GM19099 (cell line): ENCODE data around the gene SECISBP2.

Experiments
- POLR2A ChIP-seq: IDR thresholded peaks from 3 replicates; pipeline ENCODE4 v1.6.1; 2011; ENCODE audit warnings: low read depth; ENCODE audit not compliant: insufficient read length; ENCODE audit errors: extremely low read depth

Gene SECISBP2

GRCh38 chr9:89380437-89381307, 62.4 kb downstream of the SECISBP2 start:
- no peak for TF ChIP-seq POLR2A

DNA sequence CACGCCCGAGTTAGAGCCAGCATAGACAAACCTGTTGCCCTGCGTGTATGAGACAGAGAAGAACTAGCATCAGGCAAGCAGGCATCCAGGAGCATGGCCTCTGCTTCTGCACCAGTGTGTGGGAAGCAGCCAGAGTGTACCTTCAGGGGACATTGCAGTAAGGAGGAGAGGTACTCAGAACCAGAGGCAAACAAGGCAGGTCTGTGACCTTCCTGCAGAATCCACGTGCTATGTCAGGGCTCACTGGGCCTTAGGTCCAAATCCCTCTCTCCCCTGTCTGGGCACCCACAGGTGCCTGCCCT, 63.0 kb downstream of the SECISBP2 start:
- peak; percentile 19 for TF ChIP-seq POLR2A

DNA sequence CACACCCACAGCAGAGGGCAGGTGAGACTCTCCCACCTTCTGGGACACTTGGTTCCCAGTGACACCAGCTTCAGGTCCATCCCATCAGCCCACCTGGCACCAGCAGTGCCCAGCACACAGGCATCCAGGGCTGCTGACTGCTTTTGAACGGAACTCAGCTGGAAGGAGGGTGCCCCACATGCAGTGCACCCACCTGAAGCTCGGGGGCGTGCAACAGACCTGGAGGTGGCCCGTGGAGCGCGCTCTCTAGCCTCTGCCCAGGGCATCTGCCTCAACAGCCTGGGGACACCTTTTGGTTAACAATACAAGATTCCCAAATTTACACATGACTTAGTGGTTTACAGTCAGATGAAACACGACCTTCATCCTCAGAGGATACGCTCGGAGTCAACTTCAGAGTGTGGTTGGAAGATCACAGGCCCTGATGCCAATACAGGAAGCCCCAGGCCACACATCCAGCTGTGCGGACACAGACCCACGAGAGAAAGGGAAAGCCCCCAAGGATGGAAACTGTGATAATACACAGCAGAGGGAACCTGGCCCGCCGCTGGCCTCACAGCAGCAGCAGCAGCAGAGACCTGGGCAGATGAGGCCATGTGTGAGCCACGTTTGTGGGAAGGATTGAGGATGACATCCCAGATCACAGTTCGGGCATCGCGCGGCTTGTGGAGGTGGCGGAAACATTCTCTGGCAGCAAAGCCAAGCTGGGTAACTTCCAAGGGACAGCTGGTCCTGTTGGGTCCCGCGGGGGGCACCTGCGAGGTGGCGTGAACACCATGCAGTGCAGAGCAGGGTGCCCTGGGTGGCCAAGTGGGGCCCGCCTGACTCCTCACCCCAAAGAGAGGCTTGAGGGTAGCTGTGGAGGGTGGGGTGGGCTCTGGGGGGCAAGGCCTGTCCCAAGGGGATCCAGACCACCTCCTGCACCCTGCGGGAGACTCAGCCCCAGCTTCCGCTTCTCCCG, 64.0 kb downstream of the SECISBP2 start:
- TF ChIP-seq POLR2A, result no peak

DNA sequence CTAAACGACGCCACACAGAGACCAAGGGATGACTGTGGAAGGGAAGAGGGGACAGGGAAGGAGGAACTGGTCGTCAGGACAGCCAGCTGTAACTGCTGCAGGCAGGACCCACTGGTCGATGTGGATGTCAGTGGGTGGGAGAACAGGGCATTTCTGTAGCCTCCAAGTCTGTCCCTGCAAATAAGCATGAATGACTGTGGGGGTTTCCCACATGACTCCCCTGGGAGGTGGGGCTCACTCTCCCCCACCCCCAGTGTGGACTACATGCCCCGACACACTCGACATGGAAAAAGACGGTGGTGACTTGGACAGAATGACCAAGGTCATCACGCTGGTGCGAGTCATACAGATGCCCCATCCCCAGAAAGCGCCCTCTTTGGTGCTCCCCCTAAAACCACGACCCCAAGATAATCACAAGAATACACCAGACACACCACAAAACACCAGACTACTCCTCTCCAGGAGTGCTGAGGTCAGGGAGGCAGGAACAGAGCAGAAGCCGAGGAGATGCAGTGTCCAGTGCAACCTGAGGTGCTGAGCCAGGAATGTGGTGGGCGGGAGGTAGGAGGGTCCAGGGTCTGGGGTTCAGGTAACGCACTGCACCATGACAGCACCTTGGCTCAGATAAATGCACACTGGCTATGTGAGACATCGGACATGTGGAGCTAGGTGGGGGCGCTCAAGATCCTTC, 64.9 kb downstream of the SECISBP2 start:
- TF ChIP-seq POLR2A, result no peak

GRCh38 chr9:89383721-89384300, 65.5 kb downstream of the SECISBP2 start:
- no peak for TF ChIP-seq POLR2A

DNA sequence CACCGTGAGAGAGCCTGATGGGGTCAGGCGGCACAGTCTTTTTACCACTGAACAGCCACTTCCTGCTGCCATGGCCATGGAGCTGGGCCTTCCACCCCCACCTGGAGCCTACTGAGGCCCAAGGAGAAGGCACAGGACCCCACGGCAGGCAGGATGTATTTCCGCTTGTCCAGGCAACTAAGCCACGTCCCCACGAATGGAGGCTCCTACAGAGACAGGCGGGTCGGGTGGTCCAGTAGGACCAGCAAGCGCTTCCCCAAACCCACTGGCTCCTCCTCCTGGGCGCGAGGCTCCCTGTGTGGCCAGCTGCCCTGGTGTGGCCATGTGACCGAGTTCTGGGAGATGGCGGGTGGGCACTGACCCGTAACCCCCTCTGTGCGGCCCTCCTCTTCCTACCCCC, 66.5 kb downstream of the SECISBP2 start:
- no peak for TF ChIP-seq POLR2A

DNA sequence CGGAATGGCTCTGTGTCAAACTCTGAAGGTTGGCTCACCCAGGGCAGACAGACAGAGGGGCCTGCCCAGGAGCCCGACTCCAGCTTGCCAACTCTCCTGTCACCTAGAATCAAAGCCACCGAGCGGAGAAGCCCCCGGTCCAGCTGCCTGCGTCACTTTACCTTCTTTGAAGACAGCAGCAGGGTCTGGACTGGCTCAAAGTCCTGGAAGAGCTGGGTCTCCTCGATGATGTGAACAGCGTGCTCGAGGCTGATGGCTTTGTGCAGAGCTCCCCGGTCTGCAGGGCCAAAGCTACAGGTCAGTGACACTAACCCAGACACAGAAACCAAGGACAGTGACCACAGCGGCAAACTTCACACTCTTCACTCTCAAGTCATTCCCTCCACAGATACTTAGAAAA, 67.9 kb downstream of the SECISBP2 start:
- TF ChIP-seq POLR2A, result no peak

- TF ChIP-seq POLR2A, result no peak
Measured at GRCh38 chr9:89386797-89387196, 68.5 kb downstream of the SECISBP2 start.

DNA sequence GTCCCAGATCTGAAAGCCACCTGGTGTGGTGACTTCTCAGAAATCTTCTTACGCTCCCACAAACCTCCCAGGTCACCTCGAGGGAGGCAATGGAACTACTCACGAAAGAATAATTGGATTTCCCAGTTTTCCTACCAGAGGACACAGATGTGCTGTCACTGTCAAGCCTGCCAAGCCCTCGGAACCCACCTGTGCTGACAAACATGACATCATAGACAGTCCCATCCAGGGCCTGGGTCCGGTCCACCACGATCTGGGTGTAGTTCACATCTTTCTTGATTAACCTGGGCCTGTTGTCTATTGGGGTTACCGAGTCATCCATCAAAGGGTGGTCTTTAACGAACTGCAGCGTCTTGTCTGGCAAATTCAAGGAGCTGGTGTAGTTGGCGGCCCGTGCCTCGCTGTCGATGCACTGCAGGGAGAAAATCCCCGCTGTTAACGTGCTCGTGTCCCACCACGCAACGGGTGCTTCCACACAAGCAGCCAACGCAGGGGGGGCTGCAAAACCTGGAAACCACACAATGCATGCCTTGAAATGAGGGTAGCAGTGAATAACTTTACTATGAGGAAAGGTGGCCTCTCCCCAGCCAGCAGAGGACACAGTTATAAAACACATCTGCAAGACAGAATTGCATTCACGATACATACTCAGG, 69.0 kb downstream of the SECISBP2 start:
- TF ChIP-seq POLR2A, result no peak

DNA sequence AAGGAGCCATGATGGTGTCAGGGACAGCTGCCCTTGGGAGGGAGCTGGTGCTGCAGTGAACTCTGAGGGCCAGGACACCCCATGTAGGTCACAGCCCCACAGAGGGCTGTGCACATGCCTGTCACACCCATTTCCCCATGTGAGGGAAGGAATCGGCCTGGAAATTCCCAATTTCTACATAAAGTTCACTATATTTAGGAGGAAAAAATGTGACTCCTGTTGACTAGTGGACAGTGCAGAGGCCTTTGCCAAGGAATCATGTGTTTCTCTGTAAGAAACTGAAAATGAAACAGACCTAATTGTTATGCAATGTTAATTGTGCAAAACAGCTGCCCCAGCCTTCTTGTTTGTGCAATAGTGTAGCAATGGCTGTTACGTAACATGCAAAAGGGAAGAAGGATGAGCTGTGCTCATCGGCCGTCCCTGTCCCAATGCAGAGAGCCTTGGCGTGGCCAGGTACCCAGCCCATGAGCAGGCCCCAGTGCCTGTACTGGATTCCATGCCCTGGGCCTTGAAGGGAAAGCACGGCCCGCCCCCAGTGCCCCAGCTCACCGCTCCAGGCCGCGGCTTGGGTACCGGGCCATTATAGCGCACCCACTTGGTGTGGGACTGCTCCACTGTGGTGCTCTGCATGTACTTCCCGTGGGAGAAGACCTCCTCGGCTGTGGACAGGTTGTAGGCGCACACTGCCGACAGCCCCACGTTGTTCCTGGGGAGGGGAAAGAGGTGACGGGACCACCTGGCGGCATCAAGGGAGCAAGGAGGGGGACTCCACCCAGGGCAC, 70.0 kb downstream of the SECISBP2 start:
- no peak for TF ChIP-seq POLR2A

DNA sequence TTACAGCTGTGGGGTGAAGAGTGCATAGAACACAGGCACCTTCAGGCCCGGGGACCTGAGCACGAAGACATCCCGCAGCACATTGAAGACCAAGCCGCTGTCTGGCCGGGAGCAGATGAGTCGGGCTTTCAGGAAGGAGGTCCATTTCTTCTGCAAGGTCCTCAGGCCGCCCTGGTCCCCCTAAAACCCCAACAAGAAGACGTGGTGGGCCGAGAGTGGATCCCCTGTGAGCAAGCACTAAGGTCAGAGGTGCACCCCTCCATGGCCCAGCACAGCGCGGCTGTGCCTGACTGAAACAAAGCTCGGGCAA, 70.5 kb downstream of the SECISBP2 start:
- TF ChIP-seq POLR2A, result no peak

- TF ChIP-seq POLR2A, result no peak
Measured at GRCh38 chr9:89390068-89390555, 71.8 kb downstream of the SECISBP2 start.

DNA sequence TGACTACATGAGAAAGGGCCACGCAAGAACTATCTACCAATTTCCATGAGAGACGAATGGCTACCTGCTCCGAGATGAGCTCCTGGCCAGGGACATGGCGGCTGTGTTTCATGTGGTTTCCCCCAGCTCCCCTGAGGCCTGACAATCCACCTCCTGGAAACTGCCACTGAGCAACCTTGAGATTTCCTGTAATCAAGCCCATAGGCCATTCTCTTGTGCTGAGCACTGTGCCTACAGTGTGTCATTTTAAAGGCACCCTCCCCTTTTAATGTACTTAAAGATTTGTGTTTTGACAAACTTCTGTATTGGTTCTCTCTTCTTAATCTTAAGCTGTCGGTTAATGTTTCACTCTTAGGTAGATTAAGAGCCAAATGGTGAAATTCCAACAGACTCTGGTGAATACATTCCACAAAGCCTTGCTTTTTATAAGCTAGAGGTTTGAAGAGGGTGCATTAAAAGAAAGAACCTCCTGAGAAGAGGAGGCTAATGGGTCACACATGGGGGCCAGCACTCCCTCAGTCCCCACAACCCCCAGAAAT, 72.3 kb downstream of the SECISBP2 start:
- no peak for TF ChIP-seq POLR2A
